HEK293 (cell line): Measurements from ENCODE around the gene AKT1.
A peak's percentile ranks its signal among the peaks of the same experiment; 100 is the strongest.

ENCODE experiments used
- CTCF ChIA-PET: fragments of 350-600 bp; formaldehyde crosslinking; extraction: SDS; loops from one replicate; lab custom pipeline; 2021; ENCODE audit warnings: antibody characterized with exemption; lab: Yijun Ruan, JAX
- POLR2A ChIA-PET: fragments of 300-600 bp; formaldehyde crosslinking; extraction: SDS; loops from one replicate; lab custom pipeline; 2020; ENCODE audit warnings: antibody characterized with exemption, inconsistent platforms; lab: Yijun Ruan, JAX
- H3K27ac ChIP-seq: fragments of 200-500 bp; sonication (Bioruptor generic); 2 replicates; pipeline ENCODE4 v1.5.1; 2014; ENCODE audit warnings: low read depth, low read length, control low read depth, inconsistent platforms; ENCODE audit errors: extremely low read depth
- H3K36me3 ChIP-seq, 2 experiments: fragments of 200-500 bp in 1 of 2; sonication (Bioruptor generic) in 1 of 2; 1 replicate in 1 of 2; 2 replicates in 1 of 2; pipeline ENCODE4 v1.5.1; 2014 to 2017; ENCODE audit warnings: inconsistent platforms in 2 of 2, low read length in 2 of 2; ENCODE audit not compliant: control insufficient read depth in 2 of 2, insufficient read depth in 1 of 2
- H3K4me1 ChIP-seq: fragments of 200-500 bp; sonication (Bioruptor generic); 2 replicates; pipeline ENCODE4 v1.5.1; 2014; ENCODE audit warnings: mild to moderate bottlenecking, low read length, inconsistent platforms; ENCODE audit not compliant: control insufficient read depth, insufficient read depth
- H3K4me3 ChIP-seq: 2 replicates; pipeline ENCODE4 v1.5.1; 2011; ENCODE audit warnings: low read depth, mild to moderate bottlenecking, control low read depth, low read length, moderate library complexity
- H3K9me3 ChIP-seq: fragments of 200-500 bp; sonication (Bioruptor generic); 2 replicates; pipeline ENCODE4 v1.5.1; 2014; ENCODE audit warnings: low read depth, low read length, inconsistent platforms; ENCODE audit not compliant: control insufficient read depth, insufficient read depth
- HOXC10 ChIP-seq: sonication (generic); formaldehyde crosslinking; IDR thresholded peaks from 2 replicates; pipeline ENCODE4 v1.8.1; 2023; ENCODE audit warnings: mild to moderate bottlenecking, missing genetic modification reagents
- KLF7 ChIP-seq: fragments of 450-650 bp; formaldehyde crosslinking; IDR thresholded peaks from 2 replicates; pipeline ENCODE4 v1.5.1; 2016; ENCODE audit warnings: missing biosample characterization, missing genetic modification characterization, borderline replicate concordance
- MEIS1 ChIP-seq: sonication (generic); formaldehyde crosslinking; IDR thresholded peaks from 2 replicates; pipeline ENCODE4 v1.8.1; 2022; ENCODE audit warnings: missing genetic modification reagents, mild to moderate bottlenecking, borderline replicate concordance
- MYNN ChIP-seq: fragments of 450-650 bp; formaldehyde crosslinking; IDR thresholded peaks from 2 replicates; pipeline ENCODE4 v1.5.1; 2016; ENCODE audit warnings: missing biosample characterization, missing genetic modification characterization, borderline replicate concordance
- SETDB1 ChIP-seq: IDR thresholded peaks from one replicate; pipeline ENCODE4 v1.6.1; 2017; ENCODE audit warnings: mild to moderate bottlenecking, low read length, moderate library complexity, mixed read lengths; ENCODE audit not compliant: insufficient read length
- SP3 ChIP-seq: fragments of 450-650 bp; formaldehyde crosslinking; IDR thresholded peaks from 2 replicates; pipeline ENCODE4 v1.5.1; 2016; ENCODE audit warnings: missing biosample characterization, missing genetic modification characterization
- ZNF24 ChIP-seq: fragments of 450-650 bp; formaldehyde crosslinking; IDR thresholded peaks from 2 replicates; pipeline ENCODE4 v1.5.1; 2016; ENCODE audit warnings: missing biosample characterization, missing genetic modification characterization
- ZNF324 ChIP-seq: fragments of 450-650 bp; formaldehyde crosslinking; IDR thresholded peaks from 2 replicates; pipeline ENCODE4 v1.5.1; 2016; ENCODE audit warnings: missing biosample characterization, missing genetic modification characterization
- ZNF433 ChIP-seq: fragments of 450-650 bp; formaldehyde crosslinking; IDR thresholded peaks from 2 replicates; pipeline ENCODE4 v1.5.1; 2016; ENCODE audit warnings: missing biosample characterization, missing genetic modification characterization, low read depth
- ZNF544 ChIP-seq: fragments of 450-650 bp; formaldehyde crosslinking; IDR thresholded peaks from 2 replicates; pipeline ENCODE4 v1.5.0; 2017; ENCODE audit warnings: missing biosample characterization, missing genetic modification characterization
- ZNF548 ChIP-seq: fragments of 450-650 bp; formaldehyde crosslinking; IDR thresholded peaks from 2 replicates; pipeline ENCODE4 v1.5.1; 2016; ENCODE audit warnings: missing biosample characterization, missing genetic modification characterization
- ZNF629 ChIP-seq: fragments of 450-650 bp; formaldehyde crosslinking; IDR thresholded peaks from 2 replicates; pipeline ENCODE4 v1.5.1; 2017; ENCODE audit warnings: missing biosample characterization, missing genetic modification characterization
- ZSCAN16 ChIP-seq: fragments of 450-650 bp; formaldehyde crosslinking; IDR thresholded peaks from 2 replicates; pipeline ENCODE4 v1.5.1; 2016; ENCODE audit warnings: missing biosample characterization, missing genetic modification characterization
- TF ChIP-seq, protein P1 (sequence below): fragments of 450-650 bp; formaldehyde crosslinking; IDR thresholded peaks from 2 replicates; pipeline ENCODE4 v1.5.1; 2017; ENCODE audit warnings: missing biosample characterization, missing genetic modification characterization
- TF ChIP-seq, protein P2 (sequence below): fragments of 450-650 bp; formaldehyde crosslinking; IDR thresholded peaks from 2 replicates; pipeline ENCODE4 v1.5.1; 2016; ENCODE audit warnings: missing biosample characterization, missing genetic modification characterization, borderline replicate concordance
- TF ChIP-seq, protein P3 (sequence below): fragments of 450-650 bp; formaldehyde crosslinking; IDR thresholded peaks from 2 replicates; pipeline ENCODE4 v1.5.1; 2016; ENCODE audit warnings: missing biosample characterization, missing genetic modification characterization
- TF ChIP-seq, protein P4 (sequence below): fragments of 450-650 bp; formaldehyde crosslinking; IDR thresholded peaks from 2 replicates; pipeline ENCODE4 v1.5.1; 2016; ENCODE audit warnings: missing biosample characterization, missing genetic modification characterization

Gene AKT1

DNA sequence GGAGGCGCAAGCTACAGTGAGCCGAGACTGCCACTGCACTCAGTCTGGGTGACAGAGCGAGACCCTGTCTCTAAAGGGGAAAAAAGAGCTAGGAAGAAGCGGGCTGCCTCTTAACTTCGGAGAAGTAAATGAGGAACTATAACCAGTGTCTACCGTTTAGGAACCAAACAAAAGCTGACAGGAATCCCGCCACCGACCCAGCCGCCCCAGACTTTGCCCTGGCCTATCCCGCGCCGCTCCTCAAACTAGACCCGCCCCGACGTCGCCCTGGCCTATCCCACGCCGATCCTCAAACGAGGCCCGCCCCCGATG is 43.2 kb downstream of the AKT1 start:
- H3K27ac ChIP-seq = peak overlapping the region; percentile 83
- H3K36me3 ChIP-seq = peaks cover 0 to 36% of the 10 kb centered on the region in 2 experiments; a peak in 1 of 3 replicates
- no peaks in the 10 kb centered on the region for H3K9me3 ChIP-seq
- peak overlapping the region; percentile 32 for H3K4me3 ChIP-seq
- POLR2A ChIA-PET = interaction anchor here (0.6 to 2.4 kb wide), 21 partner anchors 9 to 549 kb away, joined by 3 to 14 read pairs (median 4); partner anchors contain the start of gene CEP170B
- H3K4me1 ChIP-seq = no peaks in the 10 kb centered on the region; the same call in 1 of the 2 replicates
- TF ChIP-seq, protein P1, sequence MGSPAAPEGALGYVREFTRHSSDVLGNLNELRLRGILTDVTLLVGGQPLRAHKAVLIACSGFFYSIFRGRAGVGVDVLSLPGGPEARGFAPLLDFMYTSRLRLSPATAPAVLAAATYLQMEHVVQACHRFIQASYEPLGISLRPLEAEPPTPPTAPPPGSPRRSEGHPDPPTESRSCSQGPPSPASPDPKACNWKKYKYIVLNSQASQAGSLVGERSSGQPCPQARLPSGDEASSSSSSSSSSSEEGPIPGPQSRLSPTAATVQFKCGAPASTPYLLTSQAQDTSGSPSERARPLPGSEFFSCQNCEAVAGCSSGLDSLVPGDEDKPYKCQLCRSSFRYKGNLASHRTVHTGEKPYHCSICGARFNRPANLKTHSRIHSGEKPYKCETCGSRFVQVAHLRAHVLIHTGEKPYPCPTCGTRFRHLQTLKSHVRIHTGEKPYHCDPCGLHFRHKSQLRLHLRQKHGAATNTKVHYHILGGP (tag by site-specific recombination) = no peak
- TF ChIP-seq ZNF544 (tag by site-specific recombination) (no peak), SETDB1 (no peak), ZNF548 (no peak), MEIS1 (CRISPR knock-in tag) (no peak), KLF7 (tag by site-specific recombination) (no peak), ZNF433 (no peak), ZSCAN16 (tag by site-specific recombination) (no peak), ZNF629 (tag by site-specific recombination) (no peak), ZNF324 (tag by site-specific recombination) (no peak), ZNF24 (tag by site-specific recombination) (no peak), SP3 (no peak), MYNN (tag by site-specific recombination) (no peak), HOXC10 (CRISPR knock-in tag) (no peak)
- TF ChIP-seq, protein P2, sequence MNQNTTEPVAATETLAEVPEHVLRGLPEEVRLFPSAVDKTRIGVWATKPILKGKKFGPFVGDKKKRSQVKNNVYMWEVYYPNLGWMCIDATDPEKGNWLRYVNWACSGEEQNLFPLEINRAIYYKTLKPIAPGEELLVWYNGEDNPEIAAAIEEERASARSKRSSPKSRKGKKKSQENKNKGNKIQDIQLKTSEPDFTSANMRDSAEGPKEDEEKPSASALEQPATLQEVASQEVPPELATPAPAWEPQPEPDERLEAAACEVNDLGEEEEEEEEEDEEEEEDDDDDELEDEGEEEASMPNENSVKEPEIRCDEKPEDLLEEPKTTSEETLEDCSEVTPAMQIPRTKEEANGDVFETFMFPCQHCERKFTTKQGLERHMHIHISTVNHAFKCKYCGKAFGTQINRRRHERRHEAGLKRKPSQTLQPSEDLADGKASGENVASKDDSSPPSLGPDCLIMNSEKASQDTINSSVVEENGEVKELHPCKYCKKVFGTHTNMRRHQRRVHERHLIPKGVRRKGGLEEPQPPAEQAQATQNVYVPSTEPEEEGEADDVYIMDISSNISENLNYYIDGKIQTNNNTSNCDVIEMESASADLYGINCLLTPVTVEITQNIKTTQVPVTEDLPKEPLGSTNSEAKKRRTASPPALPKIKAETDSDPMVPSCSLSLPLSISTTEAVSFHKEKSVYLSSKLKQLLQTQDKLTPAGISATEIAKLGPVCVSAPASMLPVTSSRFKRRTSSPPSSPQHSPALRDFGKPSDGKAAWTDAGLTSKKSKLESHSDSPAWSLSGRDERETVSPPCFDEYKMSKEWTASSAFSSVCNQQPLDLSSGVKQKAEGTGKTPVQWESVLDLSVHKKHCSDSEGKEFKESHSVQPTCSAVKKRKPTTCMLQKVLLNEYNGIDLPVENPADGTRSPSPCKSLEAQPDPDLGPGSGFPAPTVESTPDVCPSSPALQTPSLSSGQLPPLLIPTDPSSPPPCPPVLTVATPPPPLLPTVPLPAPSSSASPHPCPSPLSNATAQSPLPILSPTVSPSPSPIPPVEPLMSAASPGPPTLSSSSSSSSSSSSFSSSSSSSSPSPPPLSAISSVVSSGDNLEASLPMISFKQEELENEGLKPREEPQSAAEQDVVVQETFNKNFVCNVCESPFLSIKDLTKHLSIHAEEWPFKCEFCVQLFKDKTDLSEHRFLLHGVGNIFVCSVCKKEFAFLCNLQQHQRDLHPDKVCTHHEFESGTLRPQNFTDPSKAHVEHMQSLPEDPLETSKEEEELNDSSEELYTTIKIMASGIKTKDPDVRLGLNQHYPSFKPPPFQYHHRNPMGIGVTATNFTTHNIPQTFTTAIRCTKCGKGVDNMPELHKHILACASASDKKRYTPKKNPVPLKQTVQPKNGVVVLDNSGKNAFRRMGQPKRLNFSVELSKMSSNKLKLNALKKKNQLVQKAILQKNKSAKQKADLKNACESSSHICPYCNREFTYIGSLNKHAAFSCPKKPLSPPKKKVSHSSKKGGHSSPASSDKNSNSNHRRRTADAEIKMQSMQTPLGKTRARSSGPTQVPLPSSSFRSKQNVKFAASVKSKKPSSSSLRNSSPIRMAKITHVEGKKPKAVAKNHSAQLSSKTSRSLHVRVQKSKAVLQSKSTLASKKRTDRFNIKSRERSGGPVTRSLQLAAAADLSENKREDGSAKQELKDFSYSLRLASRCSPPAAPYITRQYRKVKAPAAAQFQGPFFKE (tag by site-specific recombination) = no peak
- TF ChIP-seq, protein P3, sequence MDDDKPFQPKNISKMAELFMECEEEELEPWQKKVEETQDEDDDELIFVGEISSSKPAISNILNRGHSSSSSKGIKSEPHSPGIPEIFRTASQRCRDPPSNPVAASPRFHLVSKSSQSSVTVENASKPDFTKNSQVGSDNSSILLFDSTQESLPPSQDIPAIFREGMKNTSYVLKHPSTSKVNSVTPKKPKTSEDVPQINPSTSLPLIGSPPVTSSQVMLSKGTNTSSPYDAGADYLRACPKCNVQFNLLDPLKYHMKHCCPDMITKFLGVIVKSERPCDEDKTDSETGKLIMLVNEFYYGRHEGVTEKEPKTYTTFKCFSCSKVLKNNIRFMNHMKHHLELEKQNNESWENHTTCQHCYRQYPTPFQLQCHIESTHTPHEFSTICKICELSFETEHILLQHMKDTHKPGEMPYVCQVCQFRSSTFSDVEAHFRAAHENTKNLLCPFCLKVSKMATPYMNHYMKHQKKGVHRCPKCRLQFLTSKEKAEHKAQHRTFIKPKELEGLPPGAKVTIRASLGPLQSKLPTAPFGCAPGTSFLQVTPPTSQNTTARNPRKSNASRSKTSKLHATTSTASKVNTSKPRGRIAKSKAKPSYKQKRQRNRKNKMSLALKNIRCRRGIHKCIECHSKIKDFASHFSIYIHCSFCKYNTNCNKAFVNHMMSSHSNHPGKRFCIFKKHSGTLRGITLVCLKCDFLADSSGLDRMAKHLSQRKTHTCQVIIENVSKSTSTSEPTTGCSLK (tag by site-specific recombination) = no peak
- TF ChIP-seq, protein P4, sequence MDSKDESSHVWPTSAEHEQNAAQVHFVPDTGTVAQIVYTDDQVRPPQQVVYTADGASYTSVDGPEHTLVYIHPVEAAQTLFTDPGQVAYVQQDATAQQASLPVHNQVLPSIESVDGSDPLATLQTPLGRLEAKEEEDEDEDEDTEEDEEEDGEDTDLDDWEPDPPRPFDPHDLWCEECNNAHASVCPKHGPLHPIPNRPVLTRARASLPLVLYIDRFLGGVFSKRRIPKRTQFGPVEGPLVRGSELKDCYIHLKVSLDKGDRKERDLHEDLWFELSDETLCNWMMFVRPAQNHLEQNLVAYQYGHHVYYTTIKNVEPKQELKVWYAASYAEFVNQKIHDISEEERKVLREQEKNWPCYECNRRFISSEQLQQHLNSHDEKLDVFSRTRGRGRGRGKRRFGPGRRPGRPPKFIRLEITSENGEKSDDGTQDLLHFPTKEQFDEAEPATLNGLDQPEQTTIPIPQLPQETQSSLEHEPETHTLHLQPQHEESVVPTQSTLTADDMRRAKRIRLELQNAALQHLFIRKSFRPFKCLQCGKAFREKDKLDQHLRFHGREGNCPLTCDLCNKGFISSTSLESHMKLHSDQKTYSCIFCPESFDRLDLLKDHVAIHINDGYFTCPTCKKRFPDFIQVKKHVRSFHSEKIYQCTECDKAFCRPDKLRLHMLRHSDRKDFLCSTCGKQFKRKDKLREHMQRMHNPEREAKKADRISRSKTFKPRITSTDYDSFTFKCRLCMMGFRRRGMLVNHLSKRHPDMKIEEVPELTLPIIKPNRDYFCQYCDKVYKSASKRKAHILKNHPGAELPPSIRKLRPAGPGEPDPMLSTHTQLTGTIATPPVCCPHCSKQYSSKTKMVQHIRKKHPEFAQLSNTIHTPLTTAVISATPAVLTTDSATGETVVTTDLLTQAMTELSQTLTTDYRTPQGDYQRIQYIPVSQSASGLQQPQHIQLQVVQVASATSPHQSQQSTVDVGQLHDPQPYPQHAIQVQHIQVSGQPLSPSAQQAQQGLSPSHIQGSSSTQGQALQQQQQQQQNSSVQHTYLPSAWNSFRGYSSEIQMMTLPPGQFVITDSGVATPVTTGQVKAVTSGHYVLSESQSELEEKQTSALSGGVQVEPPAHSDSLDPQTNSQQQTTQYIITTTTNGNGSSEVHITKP = no peak
- CTCF ChIA-PET = interaction anchor here (0.6 to 1.0 kb wide), 7 partner anchors 27 to 254 kb away, joined by 3 to 7 read pairs (median 3); partner anchors contain the start of gene ADSS1
